H1 (cell line): ENCODE measurements around the gene ADCY9. TPM values are rescaled to one million over a fixed set of nuclear protein-coding genes. Genes with fewer than 3 reads are reported as not detected.

ENCODE experiments used
- BRCA1 ChIP-seq: IDR thresholded peaks from 2 replicates; pipeline ENCODE4 v1.6.1; 2012; ENCODE audit warnings: low read depth, low read length, improper control_type of control experiment
- EZH2 ChIP-seq: fragments of 200-600 bp; sonication (generic); IDR thresholded peaks from 2 replicates; pipeline ENCODE4 v1.7.1; 2012; ENCODE audit warnings: low read depth, mild to moderate bottlenecking, moderate library complexity, low read length, inconsistent platforms; ENCODE audit not compliant: severe bottlenecking
- GABPA ChIP-seq: IDR thresholded peaks from 2 replicates; pipeline ENCODE4 v1.6.1; 2011; ENCODE audit warnings: mild to moderate bottlenecking, low read length, moderate library complexity, borderline replicate concordance; ENCODE audit not compliant: insufficient read depth
- POLR2AphosphoS5 ChIP-seq: IDR thresholded peaks from 2 replicates; pipeline ENCODE4 v1.6.1; 2011; ENCODE audit warnings: low read depth, low read length
- TEAD4 ChIP-seq: IDR thresholded peaks from 2 replicates; pipeline ENCODE4 v1.6.1; 2012; ENCODE audit warnings: low read depth, low read length, inconsistent platforms, mixed read lengths
- USF2 ChIP-seq: IDR thresholded peaks from 2 replicates; pipeline ENCODE4 v1.6.1; 2011; ENCODE audit warnings: low read length, improper control_type of control experiment
- polyA plus RNA-seq, 7 experiments: library from polyadenylated mRNA; depleted of rRNA in 3 of 7; stranded (reverse) in 5 of 7; unstranded in 2 of 7; fragments of >200 nt in 5 of 7; fragments of 200-250 nt in 2 of 7; gene quantifications; 1 replicate in 5 of 7; 2 replicates in 1 of 7; 4 replicates in 1 of 7; pipeline versions ENCODE4 v1.2.1 to v1.2.3, GENCODE V29; 2011 to 2013; ENCODE audit warnings: missing spikeins in 2 of 7, mixed read lengths in 2 of 7
- total RNA-seq: library from RNA; stranded (reverse); fragmentation: NEBNext Ultra II Directional; extraction: Animal tissue kit (Norgen Biotek cat#: 25700); gene quantifications from 2 replicates; pipeline ENCODE4 v1.2.1, GENCODE V29; 2021

The ADCY9 gene
- total and polyA plus RNA-seq, 2 of the 8 experiments (the other 6 are each of a cell fraction or from before 2014, with no cell fraction given) = 5.4 to 13.1 TPM

- no peak for TF ChIP-seq EZH2
- TF ChIP-seq GABPA = no peak
- no peak for TF ChIP-seq TEAD4
- TF ChIP-seq BRCA1 = no peak
- TF ChIP-seq POLR2AphosphoS5 = no peak
- TF ChIP-seq USF2 = no peak
Measured at GRCh38 chr16:4017807-4018206, 98.4 kb downstream of the ADCY9 start (continued).
